Stimulated activated CD4-positive, alpha-beta T cell treated with anti-CD3 and anti-CD28 coated beads, Interleukin-1b, Interleukin-23, amount 100 ng/mL, for 48 hours (primary cell): Measurements from ENCODE around the gene GDI1.

ENCODE experiments used
- DNase-seq: peaks from one replicate; pipeline ENCODE4 v3.0.0-alpha.2; 2020

The GDI1 gene

DNA sequence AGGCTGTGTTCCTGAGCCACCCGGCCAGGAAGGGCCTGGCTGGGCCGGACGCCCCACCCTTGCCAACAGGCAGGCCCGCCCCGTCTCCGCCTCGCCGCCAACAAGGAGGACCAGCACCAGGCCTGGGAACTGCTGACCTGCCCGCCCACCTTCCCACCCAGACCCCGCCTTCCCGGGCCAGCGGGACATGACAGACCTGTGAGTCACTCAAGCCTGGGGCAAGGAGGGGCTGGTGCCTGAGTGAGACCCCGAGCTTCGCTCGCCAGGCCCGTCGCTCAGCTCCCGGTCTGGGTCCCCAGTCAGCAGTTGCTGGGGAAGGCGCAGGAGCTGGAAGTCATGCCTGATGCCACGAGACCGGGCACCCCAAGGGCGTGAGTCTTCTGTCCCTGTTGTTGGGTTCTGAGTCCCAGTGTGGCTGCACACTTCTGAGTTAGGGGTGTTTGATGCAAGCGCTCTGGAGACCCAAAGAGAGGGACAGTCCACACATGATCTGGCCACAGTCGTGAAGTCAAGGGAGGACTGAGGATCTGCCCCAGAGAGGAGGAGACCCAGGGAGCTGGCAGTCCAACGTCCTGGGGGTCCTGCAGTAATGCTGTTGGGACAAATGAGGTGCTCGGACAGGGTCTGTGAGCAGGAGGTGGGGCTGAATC, 27.6 kb upstream of the GDI1 start, which contains the start of gene DNASE1L1:
Gene DNASE1L1, minus strand, starts transcription at position 33 of the 650 bp plus-strand sequence. CDS start 3,686 bp downstream, outside the sequence.
- DNase-seq, result no peak

DNA sequence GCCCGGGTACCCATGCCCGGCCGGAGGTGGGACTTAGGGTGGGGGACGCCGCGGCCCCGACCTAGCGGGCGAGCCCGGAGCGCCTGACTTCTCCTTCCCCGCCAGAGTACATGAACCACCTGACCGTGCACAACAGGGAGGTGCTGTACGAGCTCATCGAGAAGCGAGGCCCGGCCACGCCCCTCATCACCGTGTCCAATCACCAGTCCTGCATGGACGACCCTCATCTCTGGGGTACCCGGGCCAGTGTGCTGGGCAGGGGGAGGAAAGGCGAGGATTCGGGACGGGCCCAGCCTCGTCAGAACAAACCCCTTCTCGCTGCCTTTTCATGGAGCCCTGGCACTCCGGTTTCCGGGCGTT, 25.0 kb upstream of the GDI1 start:
- DNase-seq, result peak; percentile 60

DNA sequence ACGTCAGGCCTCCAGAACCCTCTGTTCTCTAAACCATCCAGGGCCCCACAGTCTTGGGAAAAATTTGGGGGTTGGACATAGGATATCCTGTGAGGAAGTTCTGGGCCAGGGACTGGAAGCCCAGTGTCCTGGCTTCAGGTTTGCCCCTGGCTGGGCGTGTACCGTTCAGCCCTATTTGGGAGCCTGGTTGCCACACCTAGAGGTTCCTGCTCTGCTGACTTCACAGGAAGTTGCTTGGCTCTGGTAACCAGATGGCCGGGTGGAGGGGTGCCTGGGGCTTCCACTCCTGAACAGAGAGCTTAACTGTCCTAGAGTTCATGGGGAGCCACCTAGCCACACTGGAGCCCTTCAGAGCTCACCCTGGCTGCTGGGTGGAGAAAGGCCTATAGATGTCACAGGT, 24.5 kb upstream of the GDI1 start:
- peak; percentile 32 for DNase-seq

DNA sequence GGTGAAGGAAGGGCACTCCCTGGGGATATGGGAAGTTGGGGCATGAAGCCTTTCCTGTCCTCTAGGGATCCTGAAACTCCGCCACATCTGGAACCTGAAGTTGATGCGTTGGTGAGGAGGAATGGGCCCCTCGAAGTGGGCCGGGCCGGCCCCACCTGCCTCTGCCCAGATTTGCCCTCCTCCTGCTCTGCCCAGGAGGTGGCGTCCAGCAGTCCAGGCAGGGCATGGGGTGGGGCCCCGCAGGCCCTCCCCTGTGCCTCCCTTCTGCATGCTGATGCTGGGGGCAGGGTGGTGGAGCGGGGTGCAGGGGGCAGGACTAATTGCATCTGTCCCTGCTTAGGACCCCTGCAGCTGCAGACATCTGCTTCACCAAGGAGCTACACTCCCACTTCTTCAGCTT, 23.8 kb upstream of the GDI1 start:
- no peak for DNase-seq

DNA sequence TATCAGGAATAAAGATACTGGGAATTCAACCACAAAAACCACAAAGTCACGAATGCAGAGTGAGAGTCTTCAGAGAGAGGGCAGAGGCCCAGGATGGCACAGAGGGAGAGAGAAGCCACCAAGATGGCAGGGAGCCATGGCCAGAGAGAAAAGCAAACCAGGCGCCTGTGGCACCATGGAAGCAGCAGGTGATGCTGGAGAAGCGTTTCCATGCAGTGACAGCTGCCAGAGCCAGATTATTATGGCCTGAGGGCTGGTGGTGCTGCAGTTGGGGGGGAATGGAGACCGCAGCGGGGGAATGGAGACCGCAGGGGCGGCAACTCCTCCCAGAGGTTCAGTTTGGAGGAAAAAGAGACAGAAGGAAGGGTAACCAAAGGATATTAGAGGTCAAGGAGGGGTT, 19.8 kb upstream of the GDI1 start:
- no peak for DNase-seq

DNA sequence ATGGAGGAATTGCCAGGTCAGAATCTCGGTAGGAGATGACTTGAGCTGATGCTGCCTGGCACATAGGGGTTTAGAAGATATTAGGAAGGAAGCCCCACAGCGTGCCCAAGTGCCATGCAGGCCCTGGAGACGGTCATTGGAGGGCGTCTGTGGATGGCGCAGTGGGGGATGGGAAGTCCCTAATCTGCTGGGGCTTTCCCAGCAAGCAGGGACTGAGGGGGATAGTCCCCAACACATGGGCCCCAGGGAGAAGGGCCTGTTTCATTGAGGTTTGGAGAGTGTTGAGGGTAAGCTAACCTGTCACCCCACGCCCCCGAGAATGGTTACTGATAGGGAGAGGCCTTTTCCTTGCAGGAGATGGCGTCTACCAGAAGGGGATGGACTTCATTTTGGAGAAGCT, 17.8 kb upstream of the GDI1 start:
- DNase-seq, result no peak

DNA sequence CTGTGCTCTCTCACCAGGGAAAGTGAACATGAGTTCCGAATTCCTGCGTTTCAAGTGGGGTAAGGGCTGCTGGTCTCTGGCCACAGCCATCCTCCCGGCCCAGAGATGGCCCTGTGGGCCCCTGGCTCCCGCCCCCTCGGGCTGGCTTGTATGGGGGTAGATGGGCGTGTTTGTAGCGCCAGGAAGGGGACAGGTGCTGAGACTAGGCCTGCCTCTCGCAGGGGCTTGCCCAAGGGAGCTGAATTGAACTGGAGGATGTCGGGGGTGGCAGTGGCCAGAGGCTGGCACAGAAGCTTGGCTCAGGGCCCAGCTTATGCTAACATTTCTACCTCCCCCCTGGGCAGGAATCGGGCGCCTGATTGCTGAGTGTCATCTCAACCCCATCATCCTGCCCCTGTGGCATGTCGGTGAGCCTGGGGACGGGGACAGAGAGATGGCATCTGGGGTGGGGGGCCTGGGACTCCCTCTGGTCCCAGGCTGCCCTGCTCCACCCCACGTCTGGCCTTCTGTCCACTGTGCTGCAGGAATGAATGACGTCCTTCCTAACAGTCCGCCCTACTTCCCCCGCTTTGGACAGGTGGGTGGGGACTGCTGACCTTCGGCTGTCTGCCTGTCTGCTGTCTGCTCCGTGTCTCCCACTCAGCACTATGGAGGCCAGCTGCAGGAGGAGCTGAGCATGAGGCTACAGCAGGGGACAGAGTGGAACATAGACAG, 17.1 kb upstream of the GDI1 start:
- DNase-seq, result no peak

DNA sequence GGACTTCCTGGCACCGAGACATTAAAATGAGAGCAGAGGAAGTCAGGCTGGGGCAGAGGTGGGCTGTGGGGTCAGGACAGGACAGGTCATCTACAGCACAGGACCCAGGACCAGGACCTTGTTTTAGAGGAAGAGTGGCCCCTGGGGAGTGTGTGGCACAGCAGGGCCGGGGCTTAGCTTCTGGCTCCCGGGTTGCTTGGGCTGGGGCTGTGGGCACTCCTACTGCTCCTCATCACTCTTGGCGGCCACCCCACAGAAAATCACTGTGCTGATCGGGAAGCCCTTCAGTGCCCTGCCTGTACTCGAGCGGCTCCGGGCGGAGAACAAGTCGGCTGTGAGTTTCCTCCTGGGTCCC, 16.6 kb upstream of the GDI1 start:
- no peak for DNase-seq

DNA sequence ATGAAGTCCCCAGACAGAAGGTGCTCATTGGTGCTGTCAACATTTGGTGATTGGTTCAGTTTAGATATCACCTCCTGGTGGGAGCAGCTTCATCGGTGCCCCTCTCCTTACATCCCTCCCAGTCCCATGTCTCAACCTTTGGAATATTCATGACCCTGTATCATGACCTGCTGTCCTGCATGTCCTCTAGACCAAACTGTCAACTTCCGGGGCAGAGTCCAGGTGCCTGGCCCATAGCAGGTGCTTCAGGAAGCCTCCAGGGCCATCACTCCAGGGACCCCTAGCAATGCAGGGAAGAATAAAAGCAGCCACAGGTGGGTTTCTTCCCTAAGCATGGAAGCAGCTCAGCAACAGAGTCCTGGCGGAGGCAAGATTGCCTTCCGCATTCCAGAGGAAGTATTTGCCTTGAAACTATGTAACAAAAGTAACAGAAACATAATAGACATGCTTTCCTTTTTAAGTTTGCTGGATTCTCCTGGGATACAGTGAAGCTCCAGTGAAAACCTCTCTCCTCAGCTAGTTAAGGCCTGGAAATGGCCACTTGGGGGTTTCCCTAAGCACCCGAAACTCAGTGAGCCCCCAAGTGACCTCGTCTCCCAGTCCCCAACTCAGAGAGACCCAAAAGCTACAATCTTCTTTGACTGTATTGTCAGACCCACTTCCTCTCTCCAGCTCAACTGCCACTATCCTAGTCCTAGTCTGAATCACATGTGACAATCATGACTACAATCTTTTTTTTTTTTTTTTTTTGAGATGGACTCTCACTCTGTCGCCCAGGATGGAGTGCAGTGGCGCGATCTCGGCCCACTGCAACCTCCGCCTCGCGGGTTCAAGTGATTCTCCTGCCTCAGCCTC, 9.8 kb upstream of the GDI1 start:
- no peak for DNase-seq

DNA sequence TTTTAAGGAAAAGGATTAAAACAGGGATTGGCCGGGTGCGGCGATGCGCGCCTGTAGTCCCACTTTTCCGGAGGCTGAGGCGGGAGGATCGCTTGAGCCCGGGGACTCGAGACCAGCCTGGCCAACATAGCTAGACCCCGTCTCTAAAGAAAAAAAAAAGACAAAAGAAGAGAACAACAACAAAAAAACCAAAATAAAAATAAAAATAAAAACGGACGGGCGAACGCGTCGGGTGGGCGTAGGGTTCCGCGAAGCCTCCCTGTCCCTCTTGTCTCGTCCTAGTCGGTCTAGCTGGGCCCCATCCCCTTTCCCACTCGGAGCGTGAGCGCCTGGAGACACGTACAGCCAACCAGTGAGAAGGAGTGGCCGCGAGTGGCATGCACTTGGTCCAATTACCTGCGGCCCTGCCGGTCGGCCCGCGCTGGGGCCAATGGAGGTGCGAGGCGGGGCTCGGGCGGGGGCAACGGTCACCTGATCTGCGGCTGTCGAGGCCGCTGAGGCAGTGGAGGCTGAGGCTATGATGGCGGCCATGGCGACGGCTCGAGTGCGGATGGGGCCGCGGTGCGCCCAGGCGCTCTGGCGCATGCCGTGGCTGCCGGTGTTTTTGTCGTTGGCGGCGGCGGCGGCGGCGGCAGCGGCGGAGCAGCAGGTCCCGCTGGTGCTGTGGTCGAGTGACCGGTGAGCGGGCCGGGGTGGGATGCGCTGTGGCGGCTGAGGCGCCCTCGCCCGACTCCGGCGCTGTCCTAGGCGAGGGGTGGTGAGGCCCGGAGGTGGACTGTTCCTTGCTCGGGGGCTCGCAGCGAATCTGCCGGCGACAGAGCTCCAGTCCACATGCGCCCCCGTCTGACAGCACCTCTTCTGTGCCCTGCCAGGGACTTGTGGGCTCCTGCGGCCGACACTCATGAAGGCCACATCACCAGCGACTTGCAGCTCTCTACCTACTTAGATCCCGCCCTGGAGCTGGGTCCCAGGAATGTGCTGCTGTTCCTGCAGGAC, 8.5 kb upstream of the GDI1 start, which contains the start of gene ATP6AP1:
Gene ATP6AP1, plus strand, starts transcription at position 502 of the 996 bp plus-strand sequence. Its CDS starts 16 bp downstream, at position 518.
- peak; percentile 91 for DNase-seq

DNA sequence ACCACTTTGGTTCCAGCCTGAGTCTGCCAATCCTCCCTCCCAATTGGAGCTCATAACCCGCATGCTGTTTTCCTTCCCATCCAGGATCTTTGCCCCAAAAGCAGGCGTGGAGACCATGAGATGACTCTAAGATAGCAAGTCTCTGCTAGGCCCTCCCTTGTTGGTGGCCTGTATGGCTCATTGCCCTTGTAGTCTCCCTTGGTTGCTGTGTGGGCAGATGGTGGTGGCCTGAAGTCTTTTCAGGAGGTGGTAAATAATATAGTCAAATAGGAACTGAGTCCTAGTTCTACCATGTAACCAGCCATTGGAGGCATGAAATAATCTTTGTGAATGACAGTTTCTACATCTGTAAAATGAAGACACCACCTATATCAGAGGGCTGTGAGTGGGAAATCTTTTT, 7.2 kb upstream of the GDI1 start:
- DNase-seq, result no peak

DNA sequence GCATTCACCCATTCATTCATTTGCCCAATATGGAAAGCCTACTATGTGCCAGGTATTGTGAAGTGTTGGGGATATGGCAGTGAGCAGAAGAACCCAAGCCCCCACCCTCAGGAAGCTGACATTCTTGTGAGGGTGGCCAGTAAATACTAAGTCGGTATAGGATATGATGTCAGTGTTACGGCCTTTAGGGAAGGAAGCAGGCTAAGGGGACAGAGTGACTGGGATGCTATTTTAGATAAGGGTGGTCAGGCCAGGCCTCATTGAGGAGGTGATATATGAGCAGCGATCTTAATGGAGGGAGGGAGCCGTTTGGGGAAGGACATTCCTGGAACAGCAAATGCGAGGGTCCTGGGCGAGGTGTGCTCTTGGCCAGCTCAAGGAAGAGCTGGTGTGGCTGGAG, 6.5 kb upstream of the GDI1 start:
- no peak for DNase-seq

DNA sequence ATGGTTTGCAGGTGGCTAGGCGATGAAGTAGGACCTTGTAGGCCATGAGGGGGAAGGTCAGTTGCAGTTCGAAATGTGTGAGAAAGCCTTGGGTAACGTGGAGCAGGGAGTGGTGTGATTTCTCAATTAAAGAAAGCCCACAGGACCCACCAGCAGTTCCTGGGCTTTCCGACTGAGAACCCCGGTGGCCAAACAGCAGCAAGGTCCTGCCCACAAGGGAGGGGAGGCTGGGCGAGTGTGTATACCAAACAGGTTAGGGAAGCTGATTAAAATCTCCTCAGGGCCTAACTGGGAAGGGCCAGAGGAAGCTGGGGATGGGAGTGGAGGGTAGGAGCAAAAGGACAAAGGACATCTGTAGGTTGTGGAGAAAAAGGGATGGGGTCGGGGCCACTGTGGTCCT, 6.0 kb upstream of the GDI1 start:
- no peak for DNase-seq

DNA sequence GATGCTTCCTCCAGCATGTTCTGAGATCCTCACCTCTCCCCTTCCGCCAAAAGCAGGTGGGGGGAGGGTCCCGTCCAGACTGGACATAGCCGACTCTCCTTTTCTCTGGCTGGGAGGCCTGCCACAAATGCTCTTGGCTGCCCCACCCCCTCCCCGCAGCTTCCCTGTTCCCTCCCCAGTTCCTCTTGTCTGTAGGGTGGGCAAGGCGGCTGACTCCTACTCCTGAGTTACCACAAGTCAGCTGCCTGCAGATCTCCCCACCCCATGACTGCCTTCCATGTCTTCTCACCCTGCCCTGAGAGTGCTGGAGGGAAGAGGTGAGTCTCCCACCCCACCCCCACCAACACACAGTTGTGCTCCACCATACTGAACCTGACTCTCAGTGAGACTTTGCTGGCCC, 5.6 kb upstream of the GDI1 start:
- no peak for DNase-seq

DNA sequence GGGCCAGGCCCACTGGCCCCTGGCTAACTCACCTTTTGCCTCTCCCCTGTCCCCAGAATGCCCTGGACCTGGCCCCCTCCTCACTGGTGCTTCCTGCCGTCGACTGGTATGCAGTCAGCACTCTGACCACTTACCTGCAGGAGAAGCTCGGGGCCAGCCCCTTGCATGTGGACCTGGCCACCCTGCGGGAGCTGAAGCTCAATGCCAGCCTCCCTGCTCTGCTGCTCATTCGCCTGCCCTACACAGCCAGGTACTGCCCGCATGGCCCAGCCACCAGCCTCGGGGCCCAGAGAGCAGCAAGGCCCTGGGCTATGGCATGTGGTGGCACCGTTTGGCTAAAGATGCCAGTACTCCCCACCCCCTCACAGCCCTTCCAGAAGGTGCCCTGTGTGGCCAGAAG, 4.7 kb upstream of the GDI1 start:
- no peak for DNase-seq

DNA sequence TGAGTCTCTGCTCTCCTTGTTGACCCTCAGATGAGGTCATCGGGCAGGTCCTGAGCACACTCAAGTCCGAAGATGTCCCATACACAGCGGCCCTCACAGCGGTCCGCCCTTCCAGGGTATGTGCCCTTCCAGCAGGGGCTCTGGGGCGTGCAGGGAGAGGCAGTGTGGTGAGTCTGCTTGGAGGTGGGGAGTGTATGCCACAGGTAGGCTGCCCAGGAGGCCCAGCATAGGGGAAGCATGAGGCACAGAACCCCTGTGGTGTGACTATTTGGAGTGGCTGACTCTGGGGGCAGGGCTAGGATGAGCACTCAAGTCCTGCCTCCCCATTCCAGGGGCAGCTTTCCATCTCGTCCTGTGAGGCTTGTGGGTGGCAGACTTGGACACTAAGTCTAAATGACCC, 3.3 kb upstream of the GDI1 start:
- DNase-seq, result no peak

DNA sequence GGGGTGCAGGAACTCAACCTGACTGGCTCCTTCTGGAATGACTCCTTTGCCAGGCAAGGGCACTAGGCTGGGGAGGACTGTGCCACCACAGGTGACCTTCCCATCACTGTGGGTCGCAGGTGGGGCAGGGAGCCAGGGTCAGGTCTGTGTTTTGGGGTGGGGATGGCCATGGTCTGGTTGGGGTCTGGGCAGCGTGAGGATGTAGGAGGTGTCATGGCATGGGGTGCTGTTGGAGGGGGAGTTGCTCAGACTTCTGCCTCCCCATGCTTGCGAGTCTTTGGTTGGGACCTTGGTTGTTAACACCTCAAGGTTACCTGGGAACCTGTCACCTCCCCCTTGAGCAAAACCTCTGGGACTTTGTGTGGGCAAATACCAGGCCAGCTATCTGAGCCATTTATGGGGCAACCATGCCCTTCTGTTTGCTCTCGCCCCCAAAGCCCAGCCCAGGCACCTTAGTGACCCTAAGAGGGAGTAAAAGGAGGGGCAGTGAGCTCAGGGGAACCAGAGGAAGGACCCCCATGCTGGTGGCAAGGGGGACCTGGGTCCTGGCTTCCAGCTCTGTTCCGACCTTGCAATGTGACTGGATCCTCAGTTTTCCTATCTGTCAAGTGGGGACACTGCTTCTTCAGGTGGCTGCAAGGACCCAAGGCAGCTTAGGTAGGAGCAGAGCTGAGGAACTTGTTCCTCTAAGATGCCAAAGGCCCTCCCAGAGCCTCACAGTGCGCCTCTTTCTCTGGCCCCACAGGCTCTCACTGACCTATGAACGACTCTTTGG, 2.4 kb upstream of the GDI1 start:
- no peak for DNase-seq

DNA sequence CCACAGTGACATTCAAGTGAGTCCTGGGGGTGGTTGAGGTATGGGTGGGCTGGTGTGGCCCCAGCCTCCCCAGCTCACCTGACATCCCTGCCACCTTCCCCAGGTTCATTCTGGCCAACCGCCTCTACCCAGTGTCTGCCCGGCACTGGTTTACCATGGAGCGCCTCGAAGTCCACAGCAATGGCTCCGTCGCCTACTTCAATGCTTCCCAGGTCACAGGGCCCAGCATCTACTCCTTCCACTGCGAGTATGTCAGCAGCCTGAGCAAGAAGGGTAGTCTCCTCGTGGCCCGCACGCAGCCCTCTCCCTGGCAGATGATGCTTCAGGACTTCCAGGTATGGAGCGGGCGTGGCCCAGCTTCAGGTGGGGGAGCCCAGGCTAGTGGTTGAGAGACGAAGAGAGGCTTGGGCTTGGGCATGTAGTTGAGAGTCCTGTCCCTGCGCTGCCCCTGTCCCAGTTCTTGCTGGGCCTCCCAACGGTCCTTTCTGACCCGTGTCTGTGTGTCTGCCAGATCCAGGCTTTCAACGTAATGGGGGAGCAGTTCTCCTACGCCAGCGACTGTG, 1.7 kb upstream of the GDI1 start:
- no peak for DNase-seq

DNA sequence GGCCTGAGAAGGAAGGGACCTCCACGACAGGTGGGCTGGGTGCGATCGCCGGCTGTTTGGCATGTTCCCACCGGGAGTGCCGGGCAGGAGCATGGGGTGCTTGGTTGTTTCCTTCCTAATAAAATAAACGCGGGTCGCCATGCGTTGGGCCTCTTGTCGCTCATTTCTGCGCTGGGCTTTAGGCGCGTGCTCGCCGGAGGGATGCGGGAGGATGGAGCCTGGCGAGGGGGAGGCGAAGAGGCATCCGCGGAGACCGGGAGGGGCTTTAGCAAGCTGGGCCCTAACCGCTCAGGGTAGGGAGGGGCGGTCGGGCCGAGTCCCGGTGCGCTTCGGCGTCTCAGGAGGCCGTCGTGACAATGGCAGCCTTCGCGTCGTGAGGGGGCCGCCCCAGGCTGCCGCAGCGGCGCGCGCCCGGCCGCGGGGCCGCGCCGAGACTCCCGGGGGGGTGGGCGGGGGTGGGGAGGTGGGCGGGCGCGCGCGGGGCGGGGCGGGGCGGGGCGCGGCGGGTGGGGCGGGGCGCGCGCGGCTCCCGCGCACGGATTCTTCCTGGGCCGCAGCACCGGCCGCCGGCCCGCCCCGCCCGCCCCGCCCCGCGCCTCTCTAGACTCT, 476 bp upstream of the GDI1 start:
- DNase-seq, result peak; percentile 37

DNA sequence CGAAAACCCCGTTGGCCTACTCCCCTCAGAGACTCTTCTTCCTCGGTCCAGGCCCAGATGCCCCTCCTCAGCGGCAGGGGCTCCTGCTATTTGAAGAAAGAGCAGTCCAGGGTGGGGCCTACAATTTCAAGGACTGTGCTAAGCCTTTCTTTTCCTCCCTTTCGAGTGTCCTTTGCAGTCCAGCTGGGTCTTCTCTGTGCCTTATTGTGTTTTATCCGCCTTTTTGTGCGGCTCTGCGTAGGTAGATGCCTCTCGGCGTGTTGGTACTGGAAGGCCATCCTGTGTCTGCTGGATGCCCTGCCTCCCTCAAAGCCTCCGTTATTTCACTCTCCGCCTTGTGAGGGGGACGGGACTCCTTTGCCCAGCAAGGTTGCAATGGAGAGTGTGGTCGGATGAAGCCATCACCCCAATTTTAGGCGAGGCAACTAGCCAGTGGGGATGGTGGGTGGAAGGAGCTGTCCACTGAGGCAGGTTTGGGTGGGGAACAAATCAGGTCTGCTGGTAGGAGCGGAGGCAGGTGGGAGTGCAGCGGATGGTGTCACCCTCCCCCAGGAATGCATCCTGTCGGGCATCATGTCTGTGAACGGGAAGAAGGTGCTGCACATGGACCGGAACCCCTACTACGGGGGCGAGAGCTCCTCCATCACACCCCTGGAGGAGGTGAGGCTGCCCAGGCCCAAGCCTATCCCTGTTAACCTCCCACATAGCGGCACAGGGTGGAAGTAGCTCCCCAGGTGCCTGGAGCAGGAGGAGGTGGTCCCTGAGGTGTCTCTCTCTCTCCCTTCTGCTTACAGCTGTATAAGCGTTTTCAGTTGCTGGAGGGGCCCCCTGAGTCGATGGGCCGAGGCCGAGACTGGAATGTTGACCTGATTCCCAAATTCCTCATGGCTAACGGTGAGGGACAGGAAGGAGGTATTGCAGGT, 1.3 kb downstream of the GDI1 start:
- DNase-seq, result no peak
